Sigmoid colon (tissue), 7 donors: Measurements from ENCODE around the gene NAT9. TPM values are rescaled to one million over a fixed set of nuclear protein-coding genes. Genes with fewer than 3 reads are reported as not detected.

Experiments used
- DNase-seq: peaks from one replicate; pipeline ENCODE4 v3.0.0-alpha.2; 2019
- H3K27ac ChIP-seq, 4 donors: fragments of 200-600 bp; sonication (generic); one replicate each; pipeline ENCODE4 v1.5.1; 2016 to 2019; ENCODE audit warnings: mild to moderate bottlenecking in 1 of 4
- H3K27me3 ChIP-seq, 3 donors: fragments of 200-600 bp; sonication (generic); one replicate each; pipeline ENCODE4 v1.5.1; 2019; ENCODE audit warnings: mild to moderate bottlenecking in 1 of 3
- H3K36me3 ChIP-seq, 4 donors: fragments of 200-600 bp; sonication (generic); one replicate each; pipeline ENCODE4 v1.5.1; 2016 to 2019
- H3K4me1 ChIP-seq, 4 donors: fragments of 200-600 bp; sonication (generic); one replicate each; pipeline ENCODE4 v1.5.1; 2017 to 2019
- H3K4me3 ChIP-seq, 4 donors: fragments of 200-600 bp; sonication (generic); one replicate each; pipeline ENCODE4 v1.5.1; 2017 to 2019; ENCODE audit warnings: mild to moderate bottlenecking in 2 of 4, moderate library complexity in 1 of 4
- H3K9me3 ChIP-seq, 4 donors: fragments of 200-600 bp in 3 of 4; sonication (generic) in 3 of 4; one replicate each; pipeline versions ENCODE4 v1.5.1 to v1.6.1; 2013 to 2019
- CTCF ChIP-seq, 4 experiments: fragments of 450-650 bp in 3 of 4; fragments of 200-600 bp in 1 of 4; IDR thresholded peaks; one replicate each; pipeline ENCODE4 v1.5.1; 2016 to 2019; ENCODE audit warnings: antibody characterized with exemption in 4 of 4, mild to moderate bottlenecking in 3 of 4, moderate library complexity in 2 of 4
- EP300 ChIP-seq, 4 donors: sonication (generic); formaldehyde crosslinking; IDR thresholded peaks; one replicate each; pipeline ENCODE4 v1.6.1; 2017; ENCODE audit warnings: antibody characterized with exemption in 4 of 4
- POLR2A ChIP-seq, 2 donors: fragments of 450-650 bp; IDR thresholded peaks; one replicate each; pipeline ENCODE4 v1.6.1; 2016; ENCODE audit warnings: antibody characterized with exemption in 2 of 2, mild to moderate bottlenecking in 2 of 2, moderate library complexity in 2 of 2
- POLR2AphosphoS5 ChIP-seq, 4 donors: sonication (generic); formaldehyde crosslinking; IDR thresholded peaks; one replicate each; pipeline ENCODE4 v1.6.1; 2017; ENCODE audit warnings: antibody characterized with exemption in 4 of 4
- WGBS, 2 donors: extraction: QIAGEN DNeasy Blood & Tissue Kit; methylation state at CpG; one replicate each; pipeline ENCODE4 v1.1.7; 2013; 5-methylcytosine and 5-hydroxymethylcytosine counted together
- intact Hi-C: fragments of 100-400 bp; cut with DNase I; formaldehyde crosslinking; loops from one replicate; pipeline ENCODE4 v1.15.1; 2023
- polyA plus RNA-seq, 3 donors: library from polyadenylated mRNA; stranded (reverse); fragments of 200-250 nt; gene quantifications; one replicate each; pipeline ENCODE4 v1.2.3, GENCODE V29; 2013
- total RNA-seq, 4 donors: library from RNA; depleted of rRNA; stranded (reverse); fragments of >200 nt; gene quantifications; one replicate each; pipeline ENCODE4 v1.1.0, GENCODE V29; 2016
- donor health status: healthy with polysubstance abuse.
- donor health status: Bipolar disorder and iron deficiency.
- donor health status: healthy.

Gene NAT9
- total and polyA plus RNA-seq, 7 donors, result 11.3 to 36.4 (median 16.1) TPM

- H3K4me3 ChIP-seq, result no peak overlapping the region
- 92 to 94% methylated on average over 15 of the region's 15 CpGs for WGBS, 2 donors
- H3K36me3 ChIP-seq, result no peaks in the 10 kb centered on the region
- H3K9me3 ChIP-seq, result no peaks in the 10 kb centered on the region
- peaks cover 0 to 42% (median 9%) of the 10 kb centered on the region in 3 donors for H3K27me3 ChIP-seq
- intact Hi-C loops, result loop anchor here (10.0 kb wide), 1 partner anchor 165 kb away; the partner anchor contains the start of gene CD300H
- no peak for DNase-seq
- no peak overlapping the region for H3K27ac ChIP-seq
- no peak for TF ChIP-seq CTCF (IDR thresholded peaks at IDR 0.05)
- no peak for TF ChIP-seq POLR2A (IDR thresholded peaks at IDR 0.05)
- no peak for TF ChIP-seq POLR2AphosphoS5 (IDR thresholded peaks at IDR 0.05)
- no peak for TF ChIP-seq EP300 (IDR thresholded peaks at IDR 0.05)
- H3K4me1 ChIP-seq, result no peaks in the 10 kb centered on the region
Measured at GRCh38 chr17:74729866-74730265, 46.3 kb downstream of the NAT9 start.

GRCh38 chr17:74729368-74729767 is 46.8 kb downstream of the NAT9 start:
- TF ChIP-seq POLR2AphosphoS5 (IDR thresholded peaks at IDR 0.05) (no peak), POLR2A (IDR thresholded peaks at IDR 0.05) (no peak), CTCF (IDR thresholded peaks at IDR 0.05) (no peak), EP300 (IDR thresholded peaks at IDR 0.05) (no peak)
- Histone ChIP-seq H3K27me3 (peaks cover 0 to 40% (median 9%) of the 10 kb centered on the region in 3 donors), H3K9me3 (no peaks in the 10 kb centered on the region), H3K4me3 (no peak overlapping the region), H3K36me3 (no peaks in the 10 kb centered on the region), H3K4me1 (no peaks in the 10 kb centered on the region), H3K27ac (no peak overlapping the region)
- WGBS, 2 donors, result 94 to 95% methylated on average over 5 of the region's 5 CpGs
- DNase-seq, result no peak
- intact Hi-C loops, result no loop called here

GRCh38 chr17:74728702-74729075 is 47.5 kb downstream of the NAT9 start:
- H3K36me3 ChIP-seq, result no peaks in the 10 kb centered on the region
- WGBS, 2 donors, result 95 to 96% methylated on average over 3 of the region's 3 CpGs
- no peak overlapping the region for H3K4me3 ChIP-seq
- no peak for DNase-seq
- no peaks in the 10 kb centered on the region for H3K4me1 ChIP-seq
- H3K27me3 ChIP-seq, result peaks cover 0 to 33% (median 9%) of the 10 kb centered on the region in 3 donors
- no peak overlapping the region for H3K27ac ChIP-seq
- intact Hi-C loops, result no loop called here
- no peak for TF ChIP-seq POLR2A (IDR thresholded peaks at IDR 0.05)
- TF ChIP-seq EP300 (IDR thresholded peaks at IDR 0.05), result no peak
- TF ChIP-seq POLR2AphosphoS5 (IDR thresholded peaks at IDR 0.05), result no peak
- no peak for TF ChIP-seq CTCF (IDR thresholded peaks at IDR 0.05)
- no peaks in the 10 kb centered on the region for H3K9me3 ChIP-seq

GRCh38 chr17:74728033-74728701 is 48.0 kb downstream of the NAT9 start:
- WGBS, 2 donors, result 92 to 97% methylated on average over 3 of the region's 3 CpGs
- H3K4me3 ChIP-seq, result no peak overlapping the region
- peaks cover 0 to 28% (median 9%) of the 10 kb centered on the region in 3 donors for H3K27me3 ChIP-seq
- H3K36me3 ChIP-seq, result no peaks in the 10 kb centered on the region
- H3K27ac ChIP-seq, result no peak overlapping the region
- DNase-seq, result no peak
- intact Hi-C loops, result no loop called here
- no peaks in the 10 kb centered on the region for H3K4me1 ChIP-seq
- TF ChIP-seq POLR2AphosphoS5 (IDR thresholded peaks at IDR 0.05) (no peak), POLR2A (IDR thresholded peaks at IDR 0.05) (no peak), EP300 (IDR thresholded peaks at IDR 0.05) (no peak), CTCF (IDR thresholded peaks at IDR 0.05) (no peak)
- H3K9me3 ChIP-seq, result no peaks in the 10 kb centered on the region

GRCh38 chr17:74725111-74725510 is 51.0 kb downstream of the NAT9 start:
- 93 to 95% methylated on average over 3 of the region's 3 CpGs for WGBS, 2 donors

More at GRCh38 chr17:74725111-74725510, 51.0 kb downstream of the NAT9 start:
- TF ChIP-seq POLR2A (IDR thresholded peaks at IDR 0.05) (no peak), EP300 (IDR thresholded peaks at IDR 0.05) (no peak), POLR2AphosphoS5 (IDR thresholded peaks at IDR 0.05) (no peak), CTCF (IDR thresholded peaks at IDR 0.05) (no peak)
- Histone ChIP-seq H3K27me3 (peaks cover 0 to under 1% (median 0%) of the 10 kb centered on the region in 3 donors), H3K27ac (no peak overlapping the region), H3K4me3 (no peak overlapping the region), H3K9me3 (no peaks in the 10 kb centered on the region), H3K4me1 (no peaks in the 10 kb centered on the region), H3K36me3 (no peaks in the 10 kb centered on the region)
- intact Hi-C loops, result no loop called here
- no peak for DNase-seq
